Subcutaneous abdominal adipose tissue (tissue), 5 donors: ENCODE results near the gene MTMR1.

Source experiments
- H3K27ac ChIP-seq: one replicate; pipeline ENCODE4 v1.7.0; 2013; ENCODE audit warnings: low read depth, mild to moderate bottlenecking, inconsistent platforms, low read length, moderate library complexity
- H3K27me3 ChIP-seq, 5 donors: one replicate each; pipeline ENCODE4 v1.7.0; 2013; ENCODE audit warnings: low read length in 5 of 5, inconsistent platforms in 1 of 5; ENCODE audit not compliant: control insufficient read depth in 5 of 5, insufficient read depth in 4 of 5
- H3K36me3 ChIP-seq, 5 donors: one replicate each; pipeline ENCODE4 v1.7.0; 2013; ENCODE audit warnings: low read length in 5 of 5; ENCODE audit not compliant: control insufficient read depth in 5 of 5, insufficient read depth in 5 of 5
- H3K4me1 ChIP-seq, 5 donors: one replicate each; pipeline ENCODE4 v1.7.0; 2013; ENCODE audit warnings: low read length in 5 of 5, mild to moderate bottlenecking in 3 of 5, moderate library complexity in 1 of 5; ENCODE audit not compliant: control insufficient read depth in 5 of 5, insufficient read depth in 5 of 5
- H3K4me3 ChIP-seq, 5 donors: one replicate each; pipeline ENCODE4 v1.7.0; 2013; ENCODE audit warnings: low read length in 5 of 5, low read depth in 1 of 5
- H3K9ac ChIP-seq, 5 donors: one replicate each; pipeline ENCODE4 v1.7.0; 2013; ENCODE audit warnings: low read length in 5 of 5, mild to moderate bottlenecking in 4 of 5, moderate library complexity in 3 of 5
- H3K9me3 ChIP-seq, 5 donors: one replicate each; pipeline ENCODE4 v1.7.0; 2013; ENCODE audit warnings: low read length in 5 of 5; ENCODE audit not compliant: control insufficient read depth in 5 of 5
- donor health status: healthy.
- donor health status: healthy.
- donor health status: healthy.
- donor health status: healthy.
- donor health status: healthy.

MTMR1 gene

DNA sequence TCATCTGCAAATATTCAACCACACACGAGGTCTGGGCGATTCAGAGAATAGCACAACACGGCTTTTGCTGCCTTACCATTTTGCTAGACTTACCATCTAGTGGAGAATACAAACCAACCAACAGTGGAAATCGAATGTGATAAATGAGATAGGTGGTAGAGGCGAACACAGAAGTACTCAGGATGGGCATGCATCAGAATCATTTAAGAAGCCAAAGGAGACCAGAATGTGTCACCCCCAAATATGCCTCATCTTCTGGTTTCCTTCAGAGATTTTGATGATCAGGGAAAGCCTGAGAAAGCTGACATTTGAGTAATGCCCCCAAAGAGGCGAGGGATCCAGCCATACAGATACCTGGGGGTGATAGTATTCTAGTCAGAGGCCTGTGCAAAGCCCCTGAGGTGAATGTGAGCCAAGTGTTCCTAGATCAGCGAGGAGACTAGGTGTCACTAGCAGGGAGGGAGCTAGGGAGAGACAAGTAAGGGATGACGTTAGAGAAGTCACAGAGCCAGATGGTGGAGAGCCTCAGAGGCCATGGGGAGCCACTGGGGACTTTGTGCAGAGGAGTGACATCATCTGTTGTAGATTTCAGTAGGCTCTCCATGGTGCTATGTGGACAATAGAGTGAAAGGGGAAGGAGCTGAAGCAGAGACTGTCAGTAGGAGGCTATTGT lies 1.7 kb downstream of the MTMR1 start:
- Histone ChIP-seq H3K36me3 (no peaks in the 10 kb centered on the region), H3K27me3 (peaks cover 0 to 3% (median 0%) of the 10 kb centered on the region in 5 donors), H3K4me1 (peaks cover 0 to 21% (median 11%) of the 10 kb centered on the region in 5 donors), H3K9ac (no peak overlapping the region), H3K4me3 (no peak overlapping the region), H3K9me3 (peaks cover 0 to 9% (median 6%) of the 10 kb centered on the region in 5 donors), H3K27ac (peak overlapping the region; percentile 80)

DNA sequence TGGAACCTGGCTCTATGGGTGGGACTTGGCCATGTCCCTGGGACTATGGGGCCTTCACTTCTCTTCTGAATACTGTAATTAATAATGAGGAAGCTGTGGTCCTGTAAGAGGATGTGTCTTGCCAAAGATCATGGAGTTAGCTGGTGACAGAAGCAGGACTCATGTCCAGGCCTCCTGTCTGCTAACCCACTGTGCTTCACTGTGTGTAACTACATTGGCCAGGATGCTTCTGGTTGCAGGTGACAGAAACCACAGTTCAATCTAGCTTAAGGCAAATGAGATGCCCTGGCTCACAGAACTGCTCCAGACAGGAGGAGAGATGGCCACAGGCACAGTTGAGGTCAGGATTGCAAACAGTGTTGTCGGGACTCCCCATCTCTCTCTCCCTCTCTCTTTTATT lies 3.1 kb downstream of the MTMR1 start:
- Histone ChIP-seq H3K27ac (no peak overlapping the region), H3K9ac (no peak overlapping the region), H3K4me1 (peaks cover 0 to 21% (median 11%) of the 10 kb centered on the region in 5 donors), H3K36me3 (no peaks in the 10 kb centered on the region), H3K9me3 (no peaks in the 10 kb centered on the region), H3K4me3 (no peak overlapping the region), H3K27me3 (peaks cover 0 to 7% (median 0%) of the 10 kb centered on the region in 5 donors)

DNA sequence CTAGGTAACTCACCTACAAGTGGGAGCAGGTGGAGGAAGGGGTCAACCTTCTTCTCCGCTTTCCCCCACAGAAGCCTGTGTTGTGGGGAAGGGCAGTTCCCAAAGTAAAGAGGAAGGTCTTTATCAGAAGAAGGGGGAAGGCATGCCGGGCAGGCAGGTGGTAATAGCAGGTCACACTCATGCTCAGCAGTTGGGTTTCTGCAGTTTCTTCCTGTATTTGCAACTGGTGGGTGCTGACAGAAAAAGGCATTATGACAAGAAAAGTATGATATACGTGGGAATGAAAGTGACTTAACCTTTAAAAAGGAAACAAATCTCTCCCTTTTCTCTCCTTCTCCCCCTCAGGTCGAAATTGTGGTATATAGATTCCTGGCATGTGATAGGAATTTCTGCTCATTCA lies 3.7 kb downstream of the MTMR1 start:
- H3K27ac ChIP-seq, result no peak overlapping the region
- no peak overlapping the region for H3K4me3 ChIP-seq
- H3K9ac ChIP-seq, result no peak overlapping the region
- peaks cover 0 to 7% (median 0%) of the 10 kb centered on the region in 5 donors for H3K27me3 ChIP-seq
- H3K36me3 ChIP-seq, result no peaks in the 10 kb centered on the region
- peaks cover 0 to 21% (median 11%) of the 10 kb centered on the region in 5 donors for H3K4me1 ChIP-seq
- H3K9me3 ChIP-seq, result no peaks in the 10 kb centered on the region

DNA sequence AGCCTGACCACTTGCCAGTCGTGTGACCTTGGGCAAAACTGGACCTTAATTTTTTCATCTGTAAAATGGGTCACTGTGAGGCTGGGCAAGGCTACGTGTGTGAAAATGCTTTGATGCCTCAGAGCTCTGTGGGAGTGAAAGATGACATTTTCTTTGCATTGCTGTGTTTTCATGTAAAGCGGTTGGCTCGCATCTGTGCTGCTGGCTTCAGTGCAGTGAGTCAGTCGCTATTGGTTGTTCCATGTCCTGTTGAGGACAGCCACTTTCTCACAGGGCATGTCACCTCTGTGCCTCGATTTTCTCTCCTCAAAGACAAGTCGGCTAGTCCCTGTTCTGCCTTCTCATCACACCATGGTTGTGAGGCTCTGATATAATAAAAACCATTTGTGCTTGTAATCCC lies 4.4 kb downstream of the MTMR1 start:
- peaks cover 0 to 7% (median 0%) of the 10 kb centered on the region in 5 donors for H3K27me3 ChIP-seq
- H3K9me3 ChIP-seq, result no peaks in the 10 kb centered on the region
- no peak overlapping the region for H3K27ac ChIP-seq
- H3K4me3 ChIP-seq, result no peak overlapping the region
- H3K9ac ChIP-seq, result no peak overlapping the region
- peaks cover 0 to 16% (median 5%) of the 10 kb centered on the region in 5 donors for H3K4me1 ChIP-seq
- H3K36me3 ChIP-seq, result no peaks in the 10 kb centered on the region

DNA sequence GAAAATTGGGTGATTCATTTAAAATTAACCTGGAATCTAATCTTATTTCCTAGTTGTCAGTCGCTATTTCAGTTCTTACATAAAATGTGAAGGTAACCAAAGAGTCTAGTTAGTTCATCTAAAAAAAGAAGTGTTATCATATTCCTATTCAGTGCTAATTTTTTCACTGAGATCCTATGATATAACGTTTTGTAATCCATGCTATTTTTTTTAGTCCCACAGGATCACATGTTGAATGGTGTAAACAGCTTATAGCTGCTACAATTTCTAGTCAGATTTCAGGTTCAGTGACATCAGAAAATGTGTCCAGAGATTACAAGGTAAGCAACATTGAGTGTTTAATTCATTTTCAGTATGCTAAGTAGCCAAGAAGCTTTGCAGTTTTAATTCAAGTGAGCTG lies 5.8 kb downstream of the MTMR1 start:
- Histone ChIP-seq H3K27ac (no peak overlapping the region), H3K4me1 (peaks cover 0 to 13% (median 5%) of the 10 kb centered on the region in 5 donors), H3K9me3 (no peaks in the 10 kb centered on the region), H3K36me3 (peaks cover 0 to 5% (median 0%) of the 10 kb centered on the region in 5 donors), H3K27me3 (peaks cover 0 to 7% (median 0%) of the 10 kb centered on the region in 5 donors), H3K9ac (no peak overlapping the region), H3K4me3 (no peak overlapping the region)

DNA sequence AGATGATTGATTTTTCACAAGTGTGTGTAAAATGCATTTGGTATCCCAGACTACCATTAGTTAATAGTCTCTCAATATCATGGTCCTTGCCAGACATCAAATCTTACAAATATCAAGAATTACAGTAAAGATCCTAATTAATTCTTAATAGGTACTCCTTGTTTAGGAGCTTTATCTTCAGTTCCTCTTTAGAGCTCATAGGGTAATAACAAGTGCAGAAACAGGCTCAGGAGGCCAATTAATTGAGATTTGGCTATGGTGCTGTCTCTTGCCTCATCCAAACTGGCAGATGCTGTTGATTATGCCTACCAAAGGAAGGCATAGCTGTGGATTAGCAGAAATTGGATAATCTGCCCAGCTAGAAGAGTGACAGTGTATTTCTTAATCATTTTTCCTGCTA lies 6.9 kb downstream of the MTMR1 start:
- Histone ChIP-seq H3K27me3 (peaks cover 0 to 7% (median 0%) of the 10 kb centered on the region in 5 donors), H3K9ac (no peak overlapping the region), H3K9me3 (no peaks in the 10 kb centered on the region), H3K4me3 (no peak overlapping the region), H3K27ac (no peak overlapping the region), H3K4me1 (peaks cover 0 to 3% (median 0%) of the 10 kb centered on the region in 5 donors), H3K36me3 (peaks cover 0 to 5% (median 0%) of the 10 kb centered on the region in 5 donors)

DNA sequence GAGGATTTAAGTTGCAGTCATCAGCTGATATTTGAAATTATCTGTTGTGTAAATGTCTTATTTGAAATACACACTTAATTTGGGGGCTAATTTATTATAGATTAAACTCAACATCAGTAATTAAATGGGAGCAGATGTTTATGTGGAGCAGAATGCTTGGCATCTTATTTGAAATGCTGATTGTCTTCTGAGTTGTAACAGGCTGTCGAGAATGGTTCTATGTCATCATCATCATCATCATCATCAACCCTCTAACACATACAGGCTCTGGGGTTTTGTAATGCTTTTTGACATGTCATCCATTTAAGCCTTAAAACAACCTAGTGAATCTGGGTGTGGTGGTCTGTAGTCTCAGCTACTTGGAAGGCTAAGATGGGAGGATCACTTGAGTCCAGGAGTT lies 8.2 kb downstream of the MTMR1 start:
- Histone ChIP-seq H3K9me3 (no peaks in the 10 kb centered on the region), H3K27me3 (peaks cover 0 to 7% (median 0%) of the 10 kb centered on the region in 5 donors), H3K27ac (no peak overlapping the region), H3K4me3 (no peak overlapping the region), H3K4me1 (no peaks in the 10 kb centered on the region), H3K36me3 (peaks cover 0 to 5% (median 0%) of the 10 kb centered on the region in 5 donors), H3K9ac (no peak overlapping the region)

DNA sequence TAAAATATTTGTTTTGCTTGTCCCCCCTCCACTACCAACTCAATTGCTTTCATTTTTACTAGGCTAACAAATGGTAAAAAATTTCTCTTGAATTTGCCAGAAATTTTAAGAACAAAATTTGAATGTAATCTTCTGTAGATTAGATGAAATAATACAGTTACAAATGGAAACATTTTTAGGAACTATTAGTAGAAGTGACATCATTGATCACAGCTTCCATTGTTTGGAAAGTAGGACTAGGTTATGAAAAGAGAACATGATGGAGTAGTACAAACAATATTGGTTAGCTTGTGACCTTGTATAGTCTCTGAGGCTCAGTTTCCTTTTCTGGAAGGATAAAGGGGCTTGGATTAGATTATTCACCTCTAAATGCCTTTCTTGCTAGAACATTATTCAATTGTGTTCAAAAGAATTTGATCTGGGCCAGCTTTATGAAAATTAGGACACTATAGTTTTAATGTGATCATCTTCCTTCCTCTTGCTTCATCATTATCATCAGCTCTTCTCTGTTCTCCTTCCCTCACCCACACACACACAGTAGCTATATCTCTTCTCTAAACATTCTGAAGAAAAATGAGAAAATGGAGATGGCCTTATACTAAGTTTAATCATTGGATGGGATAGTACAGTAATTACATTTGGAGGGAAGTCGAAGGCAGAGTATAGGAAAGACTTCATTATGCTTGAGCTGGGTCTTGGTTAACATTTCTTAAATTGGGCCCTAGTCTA lies 9.9 kb downstream of the MTMR1 start:
- Histone ChIP-seq H3K27me3 (peaks cover 0 to 5% (median 0%) of the 10 kb centered on the region in 5 donors), H3K9ac (no peak overlapping the region), H3K9me3 (no peaks in the 10 kb centered on the region), H3K27ac (no peak overlapping the region), H3K4me3 (no peak overlapping the region), H3K36me3 (peaks cover 0 to 5% (median 0%) of the 10 kb centered on the region in 5 donors), H3K4me1 (no peaks in the 10 kb centered on the region)

DNA sequence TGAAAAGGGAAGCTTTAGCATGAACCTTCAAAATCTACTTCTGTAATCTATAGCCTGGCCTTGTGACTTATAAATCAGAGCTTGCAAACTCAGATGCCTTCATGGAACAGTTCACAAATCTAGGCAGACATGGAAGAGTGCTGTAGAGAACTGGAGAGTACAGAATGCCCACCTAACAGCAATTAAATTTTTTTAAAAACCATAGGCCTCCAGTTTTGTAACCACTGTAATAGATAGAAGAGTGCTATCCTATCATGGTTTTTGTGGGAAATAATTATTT lies 10.4 kb downstream of the MTMR1 start:
- Histone ChIP-seq H3K27ac (no peak overlapping the region), H3K36me3 (peaks cover 0 to 5% (median 0%) of the 10 kb centered on the region in 5 donors), H3K9ac (no peak overlapping the region), H3K9me3 (no peaks in the 10 kb centered on the region), H3K27me3 (peaks cover 0 to 5% (median 0%) of the 10 kb centered on the region in 5 donors), H3K4me1 (no peaks in the 10 kb centered on the region), H3K4me3 (no peak overlapping the region)

DNA sequence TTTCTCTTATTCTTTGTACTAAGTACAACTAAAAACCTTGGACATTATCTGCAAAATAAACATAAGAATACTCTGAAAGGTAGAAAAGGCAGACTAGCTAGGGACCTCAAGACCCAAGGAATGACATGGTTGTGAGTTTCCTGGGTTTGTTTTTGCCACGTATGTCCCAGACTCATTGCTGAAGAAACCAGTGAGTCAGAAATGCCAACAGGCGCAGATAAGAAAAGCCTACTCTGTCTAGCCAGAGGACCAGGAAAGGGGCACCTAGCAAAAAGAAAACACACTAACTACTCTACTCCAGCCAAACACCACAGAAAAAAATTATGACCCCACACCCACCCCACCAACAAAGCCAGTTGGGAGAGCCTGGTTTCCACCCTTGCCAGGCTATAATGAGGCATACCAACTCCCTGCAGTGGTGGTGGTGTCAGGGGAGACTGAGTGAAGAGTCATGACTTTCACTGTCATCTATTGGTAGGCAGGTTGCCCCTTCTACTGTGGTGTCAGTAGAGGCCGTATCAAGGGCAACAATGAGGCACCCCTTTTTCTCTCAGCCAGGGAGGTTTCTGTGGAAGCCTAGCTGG lies 10.9 kb downstream of the MTMR1 start:
- H3K27ac ChIP-seq, result no peak overlapping the region

More for the DNA sequence above, 10.9 kb downstream of the MTMR1 start:
- Histone ChIP-seq H3K4me3 (no peak overlapping the region), H3K9me3 (no peaks in the 10 kb centered on the region), H3K27me3 (peaks cover 0 to 5% (median 0%) of the 10 kb centered on the region in 5 donors), H3K36me3 (peaks cover 0 to 5% (median 0%) of the 10 kb centered on the region in 5 donors), H3K4me1 (no peaks in the 10 kb centered on the region), H3K9ac (no peak overlapping the region)
